GM18873 (cell line): Measurements from ENCODE around the gene SPATA31A1.
"Not testable (repeated sequence)": the region's sequence is repeated elsewhere in the genome, so short reads cannot be mapped to it uniquely, and the experiment has no call there.

Experiments used
- ATAC-seq: cut with Tn5 transposase; IDR thresholded peaks from one replicate; pipeline ENCODE4 v1.9.1; 2021; ENCODE audit warnings: mild to moderate bottlenecking, moderate library complexity, moderate number of reproducible peaks; ENCODE audit not compliant: unreplicated experiment, low FRiP score

Gene SPATA31A1

GRCh38 chr9:39355369-39355768 lies at the start of gene SPATA31A1:
SPATA31A1 (plus strand) TSS chr9:39355669; CDS start chr9:39355731, 62 bp downstream.
- ATAC-seq, result not testable (repeated sequence)

GRCh38 chr9:39407261-39408204 lies 52.1 kb downstream of the SPATA31A1 start:
- not testable (repeated sequence) for ATAC-seq

- not testable (repeated sequence) for ATAC-seq
Observed at GRCh38 chr9:39411254-39411940, 55.9 kb downstream of the SPATA31A1 start.
